Measurements from ENCODE around the gene LRIG3.
A peak's percentile ranks its signal among the peaks of the same experiment; 100 is the strongest.
"Not testable (repeated sequence)": the region's sequence is repeated elsewhere in the genome, so short reads cannot be mapped to it uniquely, and the experiment has no call there.

Gene LRIG3

DNA sequence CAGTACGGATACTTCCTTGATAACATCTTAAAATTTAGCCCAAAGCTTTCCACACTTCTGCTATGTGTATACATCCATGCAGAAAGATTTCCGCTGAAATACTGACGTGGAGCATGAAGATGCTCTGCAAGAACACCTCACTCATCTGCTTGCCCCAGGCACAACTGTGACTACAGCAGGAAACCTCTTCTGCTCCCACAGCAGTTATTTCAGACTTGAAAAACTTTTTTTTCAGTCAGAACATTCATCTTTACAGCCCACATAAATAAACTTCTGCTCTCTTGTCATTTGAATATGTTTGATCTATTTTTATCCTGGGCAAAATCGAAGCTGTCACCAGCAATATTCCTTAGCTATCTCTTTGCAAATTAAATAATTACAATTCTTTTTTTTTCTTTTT, 6.8 kb upstream of the LRIG3 start:
- DNase-seq = no peak

DNA sequence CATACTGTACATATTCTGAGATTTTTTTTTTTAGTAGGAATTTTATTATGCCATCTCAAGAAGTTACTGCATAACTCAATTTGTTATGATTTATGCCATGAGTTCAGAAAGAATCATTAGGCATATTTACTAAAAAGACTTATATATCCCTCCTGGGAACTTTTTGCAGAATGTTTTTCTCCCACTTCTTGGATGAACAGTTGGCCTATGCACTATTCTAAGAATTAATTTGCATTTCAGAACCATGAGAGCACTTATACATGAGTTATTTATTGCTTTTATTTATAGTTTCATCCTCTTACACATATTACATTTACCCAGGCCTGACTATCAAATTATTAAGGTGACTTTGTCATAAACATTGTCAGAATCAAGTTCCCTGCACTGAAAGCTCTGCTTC, 6.3 kb upstream of the LRIG3 start:
- DNase-seq = no peak

DNA sequence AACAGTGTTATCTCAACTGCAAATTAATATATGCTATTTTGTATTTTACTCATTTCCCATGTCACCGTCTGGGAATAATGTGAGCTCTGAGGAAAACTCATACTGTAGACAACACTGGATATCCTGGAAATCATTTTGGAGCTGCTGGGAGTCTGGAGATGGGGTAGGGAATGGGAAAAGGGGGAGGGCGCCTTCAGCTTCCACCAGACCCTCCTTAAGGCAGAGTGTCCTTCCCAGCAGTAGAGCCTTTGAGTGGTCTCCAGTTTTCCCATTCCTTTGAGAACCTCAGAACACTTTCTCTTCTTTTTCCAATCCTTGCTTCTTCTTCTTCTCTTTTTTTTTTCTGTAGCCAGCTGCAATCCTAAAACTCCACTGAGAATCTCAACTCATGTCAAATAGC, 5.4 kb upstream of the LRIG3 start:
- no peak for DNase-seq

DNA sequence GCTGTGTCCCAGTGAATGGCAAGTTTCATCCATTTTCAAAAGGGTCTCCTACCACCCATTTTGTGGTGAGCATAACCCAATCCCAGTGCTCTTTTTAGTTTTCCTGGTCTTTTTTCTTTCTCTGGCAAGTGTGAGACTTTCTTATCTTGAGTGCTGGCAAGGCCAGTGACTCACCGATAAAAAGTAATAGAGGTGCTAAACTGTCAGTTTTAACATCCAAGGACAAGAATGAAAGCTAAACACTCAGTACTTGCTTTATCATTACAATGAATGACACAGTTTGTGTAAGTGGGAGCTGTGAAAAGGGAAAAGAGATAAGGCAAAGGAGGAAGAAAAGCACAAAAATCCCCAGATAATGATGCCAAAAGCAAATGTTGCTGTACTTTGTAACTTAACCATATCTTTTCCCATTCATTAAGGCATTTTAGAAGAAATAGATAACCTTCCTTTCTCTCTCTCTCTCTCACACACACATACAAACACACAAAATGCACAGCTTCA, 4.9 kb upstream of the LRIG3 start:
- no peak for DNase-seq

DNA sequence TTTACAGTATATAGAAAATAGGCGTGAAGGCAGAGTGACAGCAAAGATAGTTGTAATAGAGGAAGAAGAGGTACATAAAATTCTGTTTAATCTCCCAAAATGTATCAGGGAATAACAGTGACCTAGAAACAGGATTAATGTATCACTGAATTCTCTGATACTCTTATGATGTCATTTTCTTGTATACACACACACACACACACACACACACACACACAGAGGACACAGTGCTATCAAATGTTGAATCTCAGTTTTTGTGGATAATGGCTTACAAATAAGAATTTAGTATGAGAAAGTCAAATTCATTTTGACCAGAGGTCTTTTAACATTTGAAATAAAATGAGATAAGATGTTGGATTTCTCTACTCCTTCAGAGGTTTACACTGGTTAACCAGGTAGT, 4.3 kb upstream of the LRIG3 start:
- no peak for DNase-seq

DNA sequence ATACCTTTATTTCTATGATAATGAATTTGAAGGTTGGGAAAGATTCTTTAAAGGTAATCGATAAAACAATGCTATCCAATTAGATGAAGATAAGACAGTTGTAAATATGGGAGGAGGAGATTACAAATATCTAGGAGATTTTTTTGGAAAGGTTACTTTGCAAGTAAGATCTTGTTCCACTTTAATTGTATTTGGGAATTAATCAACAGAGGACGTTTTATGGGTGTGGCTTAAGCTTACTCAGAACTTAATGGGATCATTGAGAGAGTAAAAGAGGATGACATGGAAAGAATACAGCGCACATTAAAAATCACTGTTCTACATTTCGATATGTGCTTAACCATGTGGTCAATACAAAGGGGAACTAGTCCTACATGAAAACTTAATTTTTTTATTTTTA, 3.5 kb upstream of the LRIG3 start:
- DNase-seq = no peak

DNA sequence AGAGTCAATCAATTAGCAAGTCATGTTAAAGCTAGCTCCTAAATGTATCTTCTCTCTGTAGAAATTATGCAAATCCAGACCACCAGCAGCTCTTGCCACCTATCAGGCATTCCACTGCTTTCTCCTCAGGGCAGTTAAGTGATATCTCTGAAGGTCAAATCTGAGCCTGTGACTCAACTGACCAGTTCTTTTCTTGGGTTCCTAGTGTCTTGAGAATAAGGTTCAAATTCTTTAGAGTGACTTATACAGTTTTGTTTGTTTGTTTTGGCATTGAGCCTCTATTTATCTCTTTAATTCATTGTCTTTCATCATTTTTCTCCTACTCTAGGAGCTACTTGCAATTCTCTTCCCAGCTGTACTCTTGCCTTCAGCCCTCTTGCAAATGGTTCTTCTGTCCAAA, 2.5 kb upstream of the LRIG3 start:
- DNase-seq = no peak

DNA sequence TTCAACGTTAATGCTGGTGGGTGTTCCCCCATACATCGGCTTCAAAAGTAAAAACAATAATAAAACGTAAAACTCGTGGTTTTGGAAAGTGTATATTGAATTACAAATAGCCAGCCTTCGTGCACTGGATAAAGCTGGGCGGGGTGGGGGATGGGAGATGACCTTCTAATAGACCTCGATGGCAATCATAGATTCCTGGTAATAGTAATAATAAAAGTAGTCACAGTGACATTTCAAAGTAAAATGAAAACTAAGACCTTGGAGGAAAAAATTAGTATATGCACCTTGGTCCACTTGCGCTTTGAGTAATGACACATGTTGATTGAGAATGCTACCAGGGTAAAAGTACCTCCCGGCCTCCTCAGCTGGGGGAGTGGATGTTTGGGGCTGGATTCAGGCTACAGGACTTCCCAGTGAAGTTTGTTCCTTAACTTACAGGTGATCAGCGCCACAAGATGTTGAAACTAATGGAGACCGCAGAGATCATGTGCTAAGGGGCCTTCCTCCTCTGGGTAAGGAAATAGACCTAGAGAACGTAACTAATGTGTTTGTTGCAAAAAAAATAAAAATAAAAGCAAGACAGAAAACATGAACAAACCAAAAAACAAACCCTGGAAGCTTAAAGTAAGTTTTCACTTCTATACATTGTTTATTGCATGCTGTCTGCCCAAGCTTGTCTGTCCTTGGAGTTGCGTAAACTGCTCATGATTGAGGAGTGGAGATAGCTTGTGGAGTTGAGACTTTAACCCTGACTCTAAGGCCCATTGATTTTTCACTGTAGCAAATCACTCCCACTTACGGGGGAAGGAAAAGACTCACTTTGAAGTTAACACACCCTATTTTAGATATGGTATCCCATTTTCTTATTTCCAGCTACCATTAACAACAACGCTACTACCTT, 907 bp upstream of the LRIG3 start:
- no peak for DNase-seq

DNA sequence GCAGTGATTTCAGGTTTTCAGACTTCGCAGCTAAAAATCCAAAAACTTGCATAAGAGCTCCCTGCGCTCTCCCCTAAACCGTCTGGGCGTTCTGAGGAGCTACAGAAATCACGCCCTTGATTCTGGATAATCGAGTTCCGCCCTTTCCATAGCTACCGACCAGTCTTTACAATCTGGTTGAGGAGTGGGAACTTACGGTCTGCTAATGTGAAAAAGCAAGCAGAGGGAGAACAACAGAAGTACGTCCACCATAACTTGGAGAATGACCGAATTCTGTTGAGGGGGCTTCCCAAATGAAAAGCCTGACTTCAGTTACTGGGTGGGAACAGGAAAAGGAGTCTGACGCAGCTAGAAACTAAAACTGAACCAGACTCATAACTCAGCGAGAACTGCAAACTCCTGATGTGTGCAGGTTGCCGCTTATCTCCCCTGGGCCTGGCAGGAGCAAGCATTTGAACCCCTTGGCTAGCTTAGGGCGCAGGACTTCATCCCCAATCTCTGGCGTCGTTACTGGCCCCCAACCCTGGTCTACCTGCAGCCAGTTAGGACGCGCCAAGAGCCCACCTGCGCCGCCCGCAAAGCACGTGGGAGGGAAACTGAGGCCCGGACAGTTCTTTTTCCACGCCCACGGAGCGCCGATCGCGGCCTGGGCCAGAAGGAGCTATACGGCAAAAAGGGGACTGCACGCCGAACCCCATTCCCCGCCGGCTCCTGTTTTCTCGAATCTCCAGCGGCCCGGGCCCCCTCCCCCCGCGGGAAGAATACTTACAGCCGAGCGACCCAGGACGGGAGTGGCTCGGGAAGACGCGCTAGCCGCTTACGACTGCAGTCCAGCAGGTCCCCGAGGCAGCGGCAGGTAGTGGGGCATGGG, 838 bp downstream of the LRIG3 start:
- DNase-seq = no peak

DNA sequence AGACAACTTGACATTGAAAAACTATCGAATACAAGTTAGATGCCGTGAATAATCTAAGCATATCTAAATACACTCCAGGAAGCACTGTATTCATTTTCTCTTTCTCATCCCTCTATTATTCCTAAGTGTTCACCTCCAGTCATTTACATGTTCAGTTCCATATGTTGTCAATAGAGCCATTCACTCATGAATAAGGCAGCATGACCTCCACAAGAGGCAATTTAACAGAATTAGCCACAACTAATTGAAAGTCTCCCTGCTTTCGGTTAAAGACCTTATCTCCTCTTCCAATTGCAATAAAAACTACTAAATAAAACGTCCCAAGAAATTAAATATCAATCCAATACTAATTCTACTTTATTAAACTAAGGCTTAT, 1.8 kb downstream of the LRIG3 start:
- no peak for DNase-seq

DNA sequence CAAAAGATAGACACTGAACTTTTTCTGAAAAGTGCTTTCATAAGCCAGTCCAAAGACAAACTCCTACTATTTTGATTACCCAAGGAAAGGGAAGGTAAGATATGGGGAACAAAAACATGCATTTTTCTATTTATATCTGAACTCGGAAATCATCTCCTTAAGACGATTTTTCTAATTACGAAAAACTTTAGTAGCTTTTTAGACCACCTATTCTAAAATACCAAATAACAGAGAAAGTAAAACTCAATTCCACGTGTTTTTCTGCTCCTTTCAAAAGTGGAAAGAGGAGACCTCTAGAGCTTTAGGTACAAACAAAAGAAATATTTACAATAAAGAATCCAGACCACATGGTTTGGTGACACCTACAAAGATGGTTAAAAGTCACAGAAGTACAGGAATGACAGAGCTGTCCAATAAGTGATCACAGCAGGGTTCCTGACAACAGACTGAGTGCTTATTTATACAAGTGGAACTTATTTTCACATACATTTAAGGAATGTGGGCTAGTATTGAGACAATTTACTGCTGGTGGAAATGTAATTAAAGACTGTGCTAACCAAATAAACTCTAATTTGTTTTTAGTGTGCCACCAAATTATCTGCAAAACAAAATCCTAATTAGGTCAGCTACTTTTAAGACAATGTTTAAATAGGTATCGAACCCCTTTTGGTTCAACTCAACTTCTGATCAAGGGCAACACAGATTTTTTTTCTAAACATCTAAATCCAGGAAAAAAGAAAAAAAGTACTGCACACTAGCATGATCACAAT, 2.4 kb downstream of the LRIG3 start:
- no peak for DNase-seq

DNA sequence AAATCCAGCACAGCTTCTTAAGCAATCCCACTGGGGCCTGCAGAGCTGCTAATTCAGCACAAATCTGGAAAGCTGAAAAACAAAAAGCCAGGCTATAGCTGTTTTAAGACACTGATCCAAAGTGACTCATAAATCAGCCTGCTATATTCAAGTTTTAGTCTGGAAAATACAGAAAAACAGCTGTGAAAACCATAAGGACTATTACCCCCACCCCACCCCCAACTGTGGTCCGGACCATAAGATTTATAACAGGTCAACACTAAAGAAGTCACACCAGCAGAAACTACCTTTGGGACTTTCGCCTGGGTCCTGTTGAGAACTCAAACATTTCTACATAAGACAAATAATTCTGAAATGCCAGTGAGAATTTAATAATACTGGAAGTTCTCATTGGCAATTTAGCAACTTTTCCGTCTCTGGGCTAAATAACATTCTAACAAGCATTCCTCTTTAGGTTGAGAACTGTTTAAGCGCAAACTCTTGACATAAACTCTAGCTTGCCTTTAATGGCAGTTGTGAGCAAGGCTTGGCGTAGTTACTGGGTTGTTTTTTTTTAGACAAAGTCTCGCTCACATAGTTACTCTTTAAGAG, 3.3 kb downstream of the LRIG3 start:
- DNase-seq = no peak

DNA sequence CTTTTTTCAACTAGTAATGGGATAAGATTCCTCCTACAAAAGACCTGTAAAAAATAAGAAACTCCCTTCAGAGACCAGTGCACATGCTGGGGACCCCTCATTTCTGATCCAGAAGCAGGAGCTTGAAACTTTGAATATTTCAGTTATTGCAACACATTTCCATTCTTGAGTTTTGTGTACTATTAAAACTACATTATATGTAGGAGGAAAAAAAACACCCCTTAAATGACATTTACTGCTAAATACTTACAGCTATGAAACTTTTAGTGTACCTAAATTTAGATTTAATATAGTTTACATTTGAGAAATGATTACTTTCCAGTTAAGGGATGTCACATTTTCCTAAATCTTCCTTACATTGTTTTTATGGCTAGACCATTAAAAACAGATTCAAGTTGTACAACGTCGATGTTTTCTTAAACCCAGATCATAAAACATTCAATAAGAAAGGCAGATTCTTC, 4.1 kb downstream of the LRIG3 start:
- no peak for DNase-seq

DNA sequence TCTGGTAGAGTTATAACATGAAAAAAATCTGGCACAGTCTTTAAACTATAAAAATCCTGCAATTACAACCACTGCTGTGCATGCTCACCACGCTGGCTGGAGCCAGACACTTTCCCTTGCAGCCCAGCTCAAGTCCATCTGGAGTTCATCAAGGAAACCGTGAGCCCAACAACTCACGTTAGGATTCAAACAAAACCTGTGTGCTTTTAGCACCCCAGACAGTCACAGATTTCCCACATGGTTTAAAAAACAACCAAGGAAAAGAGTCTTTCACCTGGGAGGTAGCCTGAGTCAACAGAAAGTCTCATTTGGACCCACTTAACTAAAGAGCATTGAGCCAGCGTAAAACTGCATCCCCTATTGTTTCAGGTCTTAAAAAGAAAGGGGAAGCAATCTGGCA, 4.7 kb downstream of the LRIG3 start:
- DNase-seq = no peak

DNA sequence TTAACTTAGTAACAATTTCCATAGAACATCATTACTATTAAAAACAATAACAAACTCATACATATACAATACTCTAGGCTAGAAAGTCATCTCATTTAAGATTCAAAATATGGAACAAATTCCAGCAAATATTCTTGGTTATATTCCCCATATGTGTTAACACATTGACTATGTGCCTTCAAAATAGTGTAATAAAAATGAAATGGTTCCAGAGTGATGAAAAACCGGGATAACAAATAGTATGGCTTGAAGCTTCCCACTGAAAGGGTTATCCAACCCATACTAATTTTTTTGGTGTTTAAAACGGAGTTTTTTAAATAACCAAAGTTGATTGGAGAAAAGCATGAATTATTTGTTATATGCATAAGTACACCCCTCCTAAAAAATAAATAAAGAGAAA, 5.3 kb downstream of the LRIG3 start:
- no peak for DNase-seq

DNA sequence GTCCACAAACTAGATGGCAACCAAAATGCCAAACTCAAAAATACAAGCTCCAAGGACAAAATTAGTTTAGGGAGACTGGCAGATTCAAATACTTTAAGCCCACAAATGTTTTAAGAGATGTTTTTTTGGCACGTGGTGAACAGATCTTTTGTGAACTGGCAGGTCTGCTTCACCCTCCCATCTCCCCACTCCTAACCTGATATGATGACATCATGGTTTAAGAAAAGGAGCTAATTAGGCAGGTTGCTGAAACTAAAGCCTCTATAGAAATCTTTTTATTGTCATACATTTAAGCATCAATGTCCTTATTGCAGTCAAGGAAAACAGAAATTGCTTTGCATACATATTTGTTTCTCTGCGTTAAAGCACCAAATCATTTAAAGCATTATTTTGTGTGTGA, 5.8 kb downstream of the LRIG3 start:
- DNase-seq = peak; percentile 18

DNA sequence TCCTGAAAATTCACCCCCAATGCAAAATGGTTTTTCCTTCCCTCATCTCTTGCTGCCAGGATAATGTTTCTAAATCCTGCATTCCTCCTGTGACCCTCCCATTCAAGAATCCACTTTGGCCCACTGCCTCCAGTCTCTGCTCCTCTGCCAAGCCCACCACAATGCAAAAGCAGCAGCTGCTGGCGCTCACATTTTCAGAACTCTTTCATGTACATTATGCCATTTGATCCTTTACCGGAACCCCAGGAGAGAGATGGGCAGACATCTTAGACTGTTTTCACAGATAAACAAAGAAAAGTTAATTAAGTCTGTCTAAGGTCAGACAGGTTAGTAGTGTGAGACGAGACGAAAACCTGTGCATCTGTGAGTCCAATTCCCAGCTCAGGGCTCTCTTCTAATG, 12.9 kb downstream of the LRIG3 start:
- DNase-seq = no peak

DNA sequence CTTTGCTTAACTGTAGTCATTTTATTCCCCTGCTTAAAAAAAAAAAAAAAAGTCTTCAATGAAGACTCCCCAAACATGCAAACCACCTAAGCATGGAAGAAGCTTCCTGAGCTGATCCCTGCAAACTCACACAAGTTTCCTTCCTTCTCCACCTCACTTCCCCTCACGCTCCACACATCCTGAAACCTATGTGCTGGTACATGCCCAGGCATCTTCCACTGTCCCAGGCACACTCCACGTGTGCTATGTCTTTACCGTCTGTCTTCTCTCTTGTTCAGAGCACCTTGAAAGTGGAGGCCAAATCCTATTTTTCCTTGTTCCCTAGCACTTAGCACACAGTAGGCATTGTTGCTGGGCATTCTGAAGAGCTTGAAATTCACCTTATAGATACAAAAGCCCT, 13.4 kb downstream of the LRIG3 start:
- no peak for DNase-seq

DNA sequence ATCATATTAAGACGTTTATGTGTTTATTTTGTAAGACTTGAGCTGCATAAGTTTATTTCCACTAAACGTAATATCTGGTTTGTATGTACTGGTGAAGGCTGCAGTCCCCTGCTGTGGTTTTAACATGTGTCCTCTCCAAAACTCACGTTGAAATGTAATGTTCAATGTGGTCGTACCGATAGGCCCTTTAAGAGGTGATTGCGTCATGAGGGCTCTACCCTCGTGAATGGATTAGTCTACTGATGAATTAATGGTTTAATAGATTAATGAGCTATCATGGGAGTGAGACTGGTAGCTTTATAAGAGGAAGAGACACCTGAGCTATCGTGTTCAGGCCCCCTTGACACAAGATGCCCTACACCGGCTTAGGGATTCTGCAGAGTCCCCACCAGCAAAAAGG, 14.9 kb downstream of the LRIG3 start:
- DNase-seq = no peak

DNA sequence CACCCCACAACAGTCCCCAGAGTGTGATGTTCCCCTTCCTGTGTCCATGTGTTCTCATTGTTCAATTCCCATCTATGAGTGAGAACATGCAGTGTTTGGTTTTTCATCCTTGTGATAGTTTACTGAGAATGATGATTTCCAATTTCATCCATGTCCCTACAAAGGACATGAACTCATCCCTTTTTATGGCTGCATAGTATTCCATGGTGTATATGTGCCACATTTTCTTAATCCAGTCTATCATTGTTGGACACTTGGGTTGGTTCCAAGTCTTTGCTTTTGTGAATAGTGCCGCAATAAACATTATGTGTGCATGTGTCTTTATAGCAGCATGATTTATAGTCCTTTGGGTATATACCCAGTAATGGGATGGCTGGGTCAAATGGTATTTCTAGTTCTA, 17.6 kb downstream of the LRIG3 start:
- not testable (repeated sequence) for DNase-seq

DNA sequence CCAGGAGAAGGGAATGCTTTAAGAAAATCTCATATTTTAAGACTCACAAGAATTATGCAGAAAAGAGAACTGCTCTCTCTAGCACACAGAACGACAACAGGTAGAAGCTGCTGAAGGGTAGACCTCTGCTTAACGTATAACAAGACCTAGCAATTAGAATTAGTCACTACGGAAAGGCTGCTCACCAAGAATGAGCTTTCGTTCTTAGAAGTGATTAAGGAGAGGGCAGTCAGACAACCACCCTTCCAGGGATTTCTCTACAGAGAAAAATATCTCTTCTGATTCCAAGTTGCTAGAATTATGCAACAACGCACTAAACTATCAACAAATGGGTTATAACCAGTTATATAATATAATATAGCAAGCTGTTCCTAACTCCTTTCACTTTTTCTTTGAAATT, 18.6 kb downstream of the LRIG3 start:
- DNase-seq = no peak

DNA sequence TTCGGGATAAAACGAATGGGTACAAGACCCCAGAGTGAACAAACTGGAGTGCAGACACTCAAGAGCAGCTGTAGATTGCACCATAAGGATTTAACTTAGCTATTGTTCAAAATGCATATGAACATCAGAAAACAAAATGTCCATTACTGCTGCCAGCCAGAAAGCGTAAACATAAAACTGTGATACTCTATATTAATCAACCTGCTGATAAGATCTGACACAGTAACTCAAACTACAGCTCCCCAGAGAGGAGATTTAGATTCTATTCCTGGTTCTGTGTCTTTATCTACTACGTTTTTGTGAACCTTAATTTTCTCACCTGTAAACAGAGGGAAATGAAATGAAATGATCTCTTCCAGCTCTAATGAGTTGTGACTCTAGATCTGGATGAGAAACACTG, 22.3 kb downstream of the LRIG3 start:
- no peak for DNase-seq

DNA sequence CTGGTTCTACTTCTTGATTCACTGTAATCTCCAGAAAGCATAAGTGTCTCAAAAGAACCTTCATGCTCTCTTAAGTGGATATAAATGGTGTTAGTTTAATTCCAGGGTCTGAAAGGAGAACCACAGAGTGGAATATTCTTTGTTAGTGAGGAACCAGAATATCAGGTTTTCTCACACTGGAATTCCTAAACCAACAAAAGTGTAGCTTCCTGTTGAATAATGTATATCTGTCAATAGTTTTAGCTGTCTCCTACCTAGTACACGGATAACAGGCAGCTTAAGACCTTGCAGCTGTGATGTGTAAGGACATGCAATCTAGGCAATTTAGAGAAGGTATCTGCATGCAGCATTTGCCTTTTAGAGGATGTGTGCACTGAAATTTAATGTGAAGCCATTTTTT, 24.0 kb downstream of the LRIG3 start:
- DNase-seq = no peak

Measured in NCI-H1436 (cell line).